ENCODE data around the gene DLX3. TPM values are rescaled to one million over a fixed set of nuclear protein-coding genes. Genes with fewer than 3 reads are reported as not detected.

Gene DLX3
- total and polyA plus RNA-seq, 4 donors = 0.17 to 1.3 (median 0.64) TPM

DNA sequence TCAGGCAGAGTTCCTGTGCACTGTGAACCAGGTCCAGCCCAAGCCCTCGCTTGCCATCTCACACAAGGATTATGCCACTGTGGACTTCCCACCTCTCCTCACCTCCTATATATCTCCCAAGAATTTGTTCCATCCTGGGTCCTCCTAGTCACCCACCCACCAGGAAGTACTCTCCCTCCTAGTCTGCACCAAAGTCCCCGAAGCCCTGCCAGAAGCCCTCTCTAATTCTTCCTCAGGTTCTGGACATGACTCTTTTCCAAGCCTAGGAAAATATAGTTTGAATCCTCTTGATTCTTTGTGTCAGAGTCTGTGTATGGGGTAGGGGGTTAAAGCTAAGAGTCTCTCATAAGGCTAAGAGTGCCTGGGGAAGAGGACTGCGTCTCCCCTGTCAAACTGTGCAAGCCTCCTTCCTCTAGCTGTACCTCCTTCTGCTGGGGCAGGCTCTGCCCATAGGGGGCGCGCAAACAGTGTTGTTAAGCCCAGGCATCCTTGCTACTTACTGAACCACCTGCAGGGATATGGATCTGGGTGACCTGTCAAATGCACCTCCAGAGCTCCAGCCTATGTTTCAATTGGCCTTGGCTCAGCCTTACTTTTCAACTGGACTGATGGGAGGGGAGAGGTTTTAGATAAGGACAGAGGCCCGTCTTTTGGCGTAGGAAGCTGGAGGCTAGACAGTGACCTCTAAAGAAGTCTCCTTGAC, 42.7 kb downstream of the DLX3 start:
- 45 to 49% methylated on average over 7 of the region's 7 CpGs for WGBS, 2 donors
- H3K9me3 ChIP-seq (ENCODE audit: control insufficient read depth in 4 of 4, insufficient read depth in 3 of 4, low read length in 3 of 4) = no peaks in the 10 kb centered on the region
- peaks cover 0 to 9% (median 5%) of the 10 kb centered on the region in 3 donors for H3K27me3 ChIP-seq (ENCODE audit: control insufficient read depth in 3 of 3, insufficient read depth in 3 of 3, low read length in 2 of 3)
- TF ChIP-seq, protein P1, sequence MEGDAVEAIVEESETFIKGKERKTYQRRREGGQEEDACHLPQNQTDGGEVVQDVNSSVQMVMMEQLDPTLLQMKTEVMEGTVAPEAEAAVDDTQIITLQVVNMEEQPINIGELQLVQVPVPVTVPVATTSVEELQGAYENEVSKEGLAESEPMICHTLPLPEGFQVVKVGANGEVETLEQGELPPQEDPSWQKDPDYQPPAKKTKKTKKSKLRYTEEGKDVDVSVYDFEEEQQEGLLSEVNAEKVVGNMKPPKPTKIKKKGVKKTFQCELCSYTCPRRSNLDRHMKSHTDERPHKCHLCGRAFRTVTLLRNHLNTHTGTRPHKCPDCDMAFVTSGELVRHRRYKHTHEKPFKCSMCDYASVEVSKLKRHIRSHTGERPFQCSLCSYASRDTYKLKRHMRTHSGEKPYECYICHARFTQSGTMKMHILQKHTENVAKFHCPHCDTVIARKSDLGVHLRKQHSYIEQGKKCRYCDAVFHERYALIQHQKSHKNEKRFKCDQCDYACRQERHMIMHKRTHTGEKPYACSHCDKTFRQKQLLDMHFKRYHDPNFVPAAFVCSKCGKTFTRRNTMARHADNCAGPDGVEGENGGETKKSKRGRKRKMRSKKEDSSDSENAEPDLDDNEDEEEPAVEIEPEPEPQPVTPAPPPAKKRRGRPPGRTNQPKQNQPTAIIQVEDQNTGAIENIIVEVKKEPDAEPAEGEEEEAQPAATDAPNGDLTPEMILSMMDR (IDR thresholded peaks at IDR 0.05; ENCODE audit: control extremely low read depth, extremely low read depth) = peak; percentile 72
- H3K27ac ChIP-seq (ENCODE audit: low read depth in 1 of 2, low read length in 1 of 2) = no peak overlapping the region
- H3K9ac ChIP-seq (ENCODE audit: insufficient read depth in 1 of 2, low read length in 2 of 2) = no peak overlapping the region
- H3K36me3 ChIP-seq (ENCODE audit: control insufficient read depth in 4 of 4, insufficient read depth in 4 of 4, low read length in 4 of 4) = no peaks in the 10 kb centered on the region
- ATAC-seq (ENCODE audit: insufficient read depth, low FRiP score) (peak; percentile 46), DNase-seq (peak; percentile 67 to 73 (median 69))
- H3K4me3 ChIP-seq = no peak overlapping the region
- no peaks in the 10 kb centered on the region for H3K4me1 ChIP-seq (ENCODE audit: control insufficient read depth in 5 of 5, insufficient read depth in 5 of 5, low read length in 5 of 5)

DNA sequence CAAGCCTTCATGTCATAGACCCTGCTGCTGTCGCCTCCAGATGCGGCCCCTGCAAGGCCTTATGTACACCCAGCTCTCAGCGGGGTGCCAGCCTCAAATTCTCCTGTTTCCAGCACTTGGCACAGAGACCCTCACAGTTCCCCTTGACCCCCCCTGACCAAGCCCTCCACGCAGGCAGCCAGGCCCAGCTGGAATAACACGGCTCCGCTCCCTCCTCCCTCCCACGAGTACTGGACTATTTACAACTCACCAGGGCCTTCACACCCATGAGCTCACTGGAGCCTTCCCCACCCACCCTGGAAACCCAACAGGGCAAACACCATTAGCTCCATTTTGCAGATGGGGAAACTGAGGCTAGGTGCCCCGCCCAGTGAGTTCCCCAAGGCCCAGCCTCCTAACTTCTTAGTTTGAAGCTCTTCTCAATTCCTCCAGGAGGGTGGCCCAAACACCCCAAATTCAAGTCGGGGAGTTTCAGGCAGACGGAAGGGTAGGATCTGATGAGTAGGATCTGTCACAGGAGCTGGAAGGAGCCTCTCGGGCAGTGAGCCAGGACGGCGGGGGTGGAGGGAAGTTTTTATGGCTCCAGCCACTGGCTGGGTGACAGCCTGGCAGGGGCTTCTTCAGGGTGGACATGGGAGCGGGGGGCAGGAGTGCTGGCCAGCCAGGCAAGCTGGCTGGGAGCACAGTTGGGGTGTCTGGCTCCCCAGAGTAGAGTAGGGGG, 43.5 kb downstream of the DLX3 start:
- DNase-seq (peak in 1 of 3 donors; percentile 20), ATAC-seq (ENCODE audit: insufficient read depth, low FRiP score) (no peak)
- Histone ChIP-seq H3K9me3 (ENCODE audit: control insufficient read depth in 4 of 4, insufficient read depth in 3 of 4, low read length in 3 of 4) (no peaks in the 10 kb centered on the region), H3K36me3 (ENCODE audit: control insufficient read depth in 4 of 4, insufficient read depth in 4 of 4, low read length in 4 of 4) (no peaks in the 10 kb centered on the region), H3K9ac (ENCODE audit: insufficient read depth in 1 of 2, low read length in 2 of 2) (no peak overlapping the region), H3K27ac (ENCODE audit: low read depth in 1 of 2, low read length in 1 of 2) (no peak overlapping the region), H3K4me1 (ENCODE audit: control insufficient read depth in 5 of 5, insufficient read depth in 5 of 5, low read length in 5 of 5) (no peaks in the 10 kb centered on the region), H3K4me3 (no peak overlapping the region), H3K27me3 (ENCODE audit: control insufficient read depth in 3 of 3, insufficient read depth in 3 of 3, low read length in 2 of 3) (peaks cover 0 to 8% (median 5%) of the 10 kb centered on the region in 3 donors)
- TF ChIP-seq, protein P1 (IDR thresholded peaks at IDR 0.05; ENCODE audit: control extremely low read depth, extremely low read depth) = no peak
- WGBS, 2 donors = 62 to 73% methylated on average over 14 of the region's 14 CpGs

DNA sequence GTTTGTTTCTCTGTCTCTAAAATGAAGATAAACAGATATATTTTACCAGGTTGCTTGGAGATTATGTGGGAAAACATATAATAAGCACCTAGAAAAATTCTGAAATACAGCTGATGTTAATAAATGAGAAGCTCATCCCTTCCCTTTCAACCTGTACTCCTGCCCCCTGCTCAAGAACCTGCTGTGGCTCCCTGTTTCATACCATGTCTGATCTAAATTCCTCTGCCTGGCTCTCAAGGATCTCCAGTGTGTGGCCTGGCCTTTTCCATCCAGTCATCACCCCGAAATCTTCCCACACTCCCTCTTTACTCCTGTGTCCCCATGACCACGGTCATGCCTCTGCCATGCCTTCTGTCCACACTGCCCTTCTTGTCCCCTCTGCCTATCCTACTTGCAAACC, 45.4 kb downstream of the DLX3 start:
- WGBS, 2 donors = 75 to 92% methylated on average over 2 of the region's 2 CpGs
- peaks cover 0 to 7% (median 5%) of the 10 kb centered on the region in 3 donors for H3K27me3 ChIP-seq (ENCODE audit: control insufficient read depth in 3 of 3, insufficient read depth in 3 of 3, low read length in 2 of 3)

More for the DNA sequence above, 45.4 kb downstream of the DLX3 start:
- DNase-seq (no peak), ATAC-seq (ENCODE audit: insufficient read depth, low FRiP score) (no peak)
- peaks cover 0 to 2% (median 0%) of the 10 kb centered on the region in 4 donors for H3K9me3 ChIP-seq (ENCODE audit: control insufficient read depth in 4 of 4, insufficient read depth in 3 of 4, low read length in 3 of 4)
- no peak overlapping the region for H3K27ac ChIP-seq (ENCODE audit: low read depth in 1 of 2, low read length in 1 of 2)
- H3K36me3 ChIP-seq (ENCODE audit: control insufficient read depth in 4 of 4, insufficient read depth in 4 of 4, low read length in 4 of 4) = no peaks in the 10 kb centered on the region
- no peak overlapping the region for H3K4me3 ChIP-seq
- H3K4me1 ChIP-seq (ENCODE audit: control insufficient read depth in 5 of 5, insufficient read depth in 5 of 5, low read length in 5 of 5) = no peaks in the 10 kb centered on the region
- TF ChIP-seq, protein P1 (IDR thresholded peaks at IDR 0.05; ENCODE audit: control extremely low read depth, extremely low read depth) = no peak
- no peak overlapping the region for H3K9ac ChIP-seq (ENCODE audit: insufficient read depth in 1 of 2, low read length in 2 of 2)
